GM10847 (cell line): ENCODE data around the gene OSBPL5.

ENCODE experiments used
- POLR2A ChIP-seq: IDR thresholded peaks from 2 replicates; pipeline ENCODE4 v1.6.1; 2011; ENCODE audit not compliant: insufficient read length; ENCODE audit errors: extremely low read depth

OSBPL5 gene

DNA sequence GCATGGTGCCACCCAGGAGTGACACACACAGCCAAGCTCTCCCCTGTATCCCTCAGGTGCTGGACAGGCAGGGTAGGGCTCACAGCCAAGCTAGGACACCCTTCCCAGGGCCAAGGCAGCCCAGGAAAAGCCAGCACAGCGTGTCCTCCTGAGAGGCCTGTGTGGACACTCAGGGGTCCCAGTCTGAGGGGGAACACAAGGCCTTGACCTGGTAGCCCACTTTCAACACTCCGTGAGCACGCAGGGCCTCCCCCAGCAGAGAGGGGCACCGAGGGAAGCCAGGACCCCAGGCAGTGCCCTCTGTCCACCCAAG is 24.9 kb downstream of the OSBPL5 start:
- no peak for TF ChIP-seq POLR2A

DNA sequence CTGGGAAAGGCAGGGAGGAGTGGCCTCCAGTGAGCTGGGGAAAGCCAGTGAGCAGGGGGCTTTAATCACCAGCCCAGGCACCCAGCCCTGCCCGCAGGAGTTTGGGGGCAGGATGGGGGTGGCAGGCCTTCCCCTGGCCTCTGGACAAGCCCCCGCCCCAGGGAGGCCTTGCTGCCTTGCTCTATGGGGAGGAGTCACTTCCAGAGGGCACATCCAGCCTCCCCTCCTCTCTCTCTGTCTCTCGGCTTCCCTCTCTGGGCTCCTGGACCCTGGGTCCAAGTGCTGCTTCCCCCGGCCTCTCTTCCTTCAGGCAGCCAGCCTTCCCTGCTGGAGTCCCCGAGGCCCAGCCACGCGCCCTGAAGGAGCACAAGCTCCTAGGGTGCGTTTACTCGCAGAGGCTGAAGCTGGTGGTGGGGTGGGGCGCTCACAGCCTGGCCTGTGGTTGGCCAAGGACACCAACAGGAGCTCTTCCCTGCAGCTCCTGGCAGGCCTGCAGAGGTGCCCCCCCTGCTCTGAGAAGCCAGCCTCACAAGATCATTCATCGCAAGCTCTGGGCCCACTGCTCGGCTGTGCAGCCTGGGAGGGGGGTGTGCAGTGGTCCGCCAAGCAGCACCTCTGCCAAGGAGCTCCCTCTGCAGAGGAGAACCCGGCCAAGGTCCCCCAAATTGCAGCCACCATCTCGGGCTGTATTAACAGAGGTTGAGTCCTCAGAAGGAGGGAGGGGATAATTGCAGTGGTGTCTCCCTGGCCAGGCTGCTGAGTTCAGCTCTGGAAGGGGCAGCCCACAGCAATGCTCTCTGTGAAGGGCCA is 25.4 kb downstream of the OSBPL5 start:
- TF ChIP-seq POLR2A = no peak

DNA sequence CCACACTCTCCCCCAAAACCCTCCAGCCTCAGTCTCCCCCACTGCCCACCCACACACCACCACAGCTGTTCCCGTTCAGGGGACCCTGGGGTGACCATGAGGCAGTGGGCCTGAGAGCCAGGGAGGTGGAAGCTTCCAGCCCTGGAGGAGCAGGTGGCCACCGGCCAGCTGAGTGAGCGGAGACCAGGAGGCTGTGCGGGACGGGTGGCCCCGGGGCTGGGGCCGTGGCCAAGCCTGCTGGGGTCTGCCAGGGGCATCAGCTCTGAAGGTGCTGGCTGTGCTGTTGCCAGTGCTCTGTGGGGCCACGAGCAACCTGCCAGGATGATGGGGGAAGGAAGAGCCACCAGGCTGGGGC is 26.0 kb downstream of the OSBPL5 start:
- TF ChIP-seq POLR2A = no peak

DNA sequence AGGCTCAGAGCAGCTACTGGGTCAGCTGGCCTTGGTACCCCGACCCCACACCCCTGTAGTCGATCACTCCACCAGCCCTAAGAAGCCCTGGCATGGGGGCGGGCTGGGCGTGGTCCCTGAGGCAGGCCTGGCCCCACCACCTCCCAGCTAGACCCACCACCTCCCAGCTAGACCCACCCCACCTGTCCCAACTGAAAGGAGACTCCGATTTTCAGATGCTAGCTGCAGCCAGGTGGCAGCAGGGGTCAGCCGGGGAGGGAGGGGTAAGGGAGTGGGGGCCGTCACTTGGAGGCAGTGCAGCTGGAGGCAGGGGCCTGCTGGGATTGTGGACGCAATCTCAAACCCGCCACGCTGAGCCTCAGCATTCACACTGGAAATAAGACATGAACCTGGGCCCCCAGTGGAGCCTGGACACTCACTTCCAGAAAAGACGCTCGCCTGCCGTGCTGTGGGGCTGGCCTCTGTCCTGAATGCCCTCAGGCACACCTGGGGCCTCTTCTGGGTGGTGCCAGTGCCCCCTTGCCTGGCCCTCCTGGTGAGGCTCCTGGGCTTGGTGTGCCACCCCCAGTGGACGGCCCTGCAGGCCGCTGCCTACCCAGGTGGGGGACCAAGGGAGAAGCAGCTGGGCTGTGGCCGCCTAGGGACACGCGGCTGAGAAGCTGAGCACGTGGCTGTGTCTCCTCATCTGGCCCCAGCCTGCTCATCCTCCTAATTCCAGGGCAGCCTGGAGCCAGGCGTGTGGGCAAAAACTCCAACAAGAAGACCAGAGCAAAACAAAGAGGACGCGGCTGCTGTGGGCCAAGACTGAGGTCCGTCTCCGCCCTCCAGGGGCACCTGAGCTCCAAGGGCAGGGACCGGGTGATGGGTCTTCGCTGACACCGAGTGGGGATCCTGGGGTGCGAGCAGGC is 26.7 kb downstream of the OSBPL5 start:
- no peak for TF ChIP-seq POLR2A

DNA sequence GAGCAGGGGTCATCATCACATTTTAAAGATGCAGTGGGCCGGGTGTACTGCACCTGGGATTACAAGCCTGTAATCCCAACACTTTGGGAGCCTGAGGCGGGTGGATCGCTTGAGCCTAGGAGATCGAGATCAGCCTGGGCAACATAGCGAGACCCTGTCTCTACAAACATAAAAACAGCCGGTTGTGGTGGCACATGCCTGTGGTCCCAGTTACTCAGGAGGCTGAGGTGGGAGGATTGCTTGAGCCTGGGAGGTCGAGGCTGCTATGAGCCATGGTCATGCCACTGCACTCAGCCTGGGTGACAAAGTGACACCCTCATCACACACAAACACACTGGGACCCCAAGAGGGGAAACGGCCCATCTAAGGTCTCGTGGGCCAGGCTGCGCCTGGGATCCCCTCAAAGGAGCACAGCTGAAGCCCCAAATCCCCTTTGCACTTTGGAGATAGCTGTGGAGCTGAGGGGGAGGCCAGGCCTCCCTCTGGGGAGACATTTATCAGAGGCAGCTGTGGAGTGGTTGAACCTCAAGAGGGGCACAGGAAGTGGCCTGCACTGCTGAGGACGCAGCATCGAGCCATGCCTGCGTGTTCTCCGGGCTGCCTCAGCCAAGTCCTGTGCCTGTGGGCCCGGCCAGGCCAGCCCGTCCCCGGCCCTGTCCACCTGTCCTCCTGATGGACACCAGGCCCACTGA is 27.5 kb downstream of the OSBPL5 start:
- TF ChIP-seq POLR2A = no peak

DNA sequence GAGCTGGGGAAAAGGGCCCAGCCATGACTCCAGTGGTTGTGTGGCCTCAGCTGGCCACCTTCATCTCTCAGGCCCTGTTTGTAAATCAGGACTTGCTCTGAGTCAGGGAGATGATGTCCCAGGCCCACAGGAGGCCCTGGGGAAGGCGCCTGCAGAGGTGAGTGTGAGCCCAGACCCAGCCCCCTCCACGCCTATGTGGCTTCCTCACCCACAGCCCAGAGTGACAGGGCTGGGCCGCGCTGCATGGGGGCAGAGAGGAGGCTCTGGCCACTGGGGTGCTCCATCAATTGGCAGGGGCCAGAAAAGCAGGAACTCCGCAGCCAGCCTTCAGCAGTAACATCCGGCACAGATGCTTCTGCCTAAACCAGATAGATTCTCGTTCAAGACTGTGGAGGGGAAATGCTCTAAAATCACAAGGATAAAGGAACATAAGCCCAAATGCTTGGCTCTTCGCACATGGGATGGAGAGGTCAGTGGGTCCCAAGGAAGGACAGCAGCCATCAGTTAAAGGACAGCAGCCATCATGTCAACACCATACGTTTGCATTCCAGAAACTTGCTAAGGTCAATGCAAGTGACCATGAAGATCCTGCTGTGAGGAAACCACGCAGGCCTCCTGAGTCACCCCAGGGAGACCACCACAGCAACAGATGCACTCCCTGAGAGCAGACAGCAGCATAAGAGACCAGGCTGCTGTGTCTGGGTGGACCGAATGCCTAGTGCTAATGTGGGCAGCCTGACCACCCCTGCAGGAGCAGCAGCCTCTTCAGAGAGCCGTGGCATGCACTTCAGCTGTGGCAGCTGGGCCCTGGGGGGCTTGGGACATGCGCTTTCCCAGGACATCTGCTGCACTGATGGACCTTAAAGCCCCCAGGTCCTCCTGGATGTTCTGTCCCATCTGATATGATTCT is 28.3 kb downstream of the OSBPL5 start:
- no peak for TF ChIP-seq POLR2A

DNA sequence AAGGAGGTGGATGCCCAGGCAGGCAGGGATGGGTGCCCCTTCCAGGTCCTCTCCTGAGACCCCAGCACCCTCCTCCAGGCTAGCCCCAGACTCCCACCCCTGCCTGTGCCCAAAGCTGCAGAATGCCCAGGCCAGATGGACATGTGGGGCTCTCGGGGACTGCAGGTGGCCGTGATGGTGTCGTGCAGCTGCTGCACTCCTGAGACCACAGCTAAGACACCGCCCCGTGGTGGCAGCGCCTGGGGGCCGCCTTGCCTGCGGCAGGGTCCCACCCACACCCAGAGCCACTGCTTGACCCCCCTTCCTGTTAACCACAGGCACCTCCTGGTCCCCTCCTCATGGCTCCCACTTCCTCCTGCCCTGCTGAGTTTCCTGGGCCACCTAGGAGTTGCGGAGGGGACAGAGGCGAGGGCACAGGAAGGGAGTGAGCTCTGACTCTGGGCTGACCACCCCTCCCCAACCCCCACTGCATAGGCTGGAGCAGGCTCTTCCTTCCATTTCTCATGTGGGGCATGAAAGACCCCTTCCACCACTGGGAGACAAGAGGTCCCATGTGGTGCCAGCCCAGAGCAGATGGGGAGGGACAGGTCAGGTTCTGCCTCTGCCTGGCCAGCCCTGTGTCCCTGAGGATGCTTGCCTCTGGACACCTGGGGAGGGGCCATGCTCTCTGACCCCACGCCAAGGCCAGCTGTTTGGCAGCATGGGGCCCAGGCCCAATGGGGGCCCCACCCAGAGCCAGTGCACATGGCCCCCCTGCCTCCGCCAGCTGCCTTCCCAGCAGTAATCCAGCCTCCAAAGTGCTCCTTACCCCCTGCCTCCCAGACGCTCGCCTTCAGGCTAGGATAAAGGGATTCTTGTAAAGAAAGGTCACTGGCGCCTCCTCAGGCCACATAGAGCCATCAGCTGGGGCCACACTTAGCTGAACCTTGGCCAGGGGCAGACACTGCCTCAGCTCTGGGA is 29.3 kb downstream of the OSBPL5 start:
- no peak for TF ChIP-seq POLR2A

DNA sequence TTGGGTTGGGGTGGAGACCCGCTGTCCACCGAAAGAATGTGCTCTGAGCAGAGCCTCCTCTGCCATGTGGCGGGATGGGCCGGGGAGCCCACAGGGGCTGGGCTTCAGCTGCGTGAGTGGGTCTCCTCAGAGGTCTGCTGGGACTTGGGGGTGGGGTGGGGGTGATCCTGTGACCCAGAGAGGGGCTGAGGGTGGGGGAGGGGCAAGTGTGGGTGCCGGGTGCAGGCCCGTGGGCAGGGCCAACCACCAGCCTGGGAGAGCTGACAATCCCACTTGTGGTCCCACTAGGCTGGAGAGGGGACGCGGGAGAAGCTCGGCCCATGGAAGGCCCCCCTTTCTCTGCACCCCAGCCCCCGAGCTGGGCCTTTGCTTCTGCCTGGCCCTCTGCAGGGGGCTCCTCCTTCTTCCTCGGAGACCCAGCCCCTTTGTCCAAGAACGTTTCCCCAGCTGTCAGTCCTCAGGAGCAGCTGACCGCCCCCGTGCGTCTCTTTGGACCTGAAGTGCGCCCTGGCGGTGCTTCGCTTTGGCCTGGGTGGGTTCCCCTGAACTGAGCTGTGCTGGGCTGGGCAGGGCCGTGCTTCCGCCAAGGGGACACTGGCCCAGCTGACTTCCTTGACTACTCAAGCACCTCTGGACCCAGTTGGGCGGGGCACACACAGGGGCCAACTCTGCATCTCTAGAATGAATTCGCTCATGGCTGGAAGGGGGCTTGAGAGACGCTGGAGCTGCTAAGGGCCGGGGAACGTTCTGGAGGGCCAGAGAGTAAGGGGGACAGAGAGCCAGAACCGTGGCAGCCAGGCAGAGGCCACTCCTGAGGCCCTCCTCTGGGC is 30.2 kb downstream of the OSBPL5 start:
- TF ChIP-seq POLR2A = no peak

DNA sequence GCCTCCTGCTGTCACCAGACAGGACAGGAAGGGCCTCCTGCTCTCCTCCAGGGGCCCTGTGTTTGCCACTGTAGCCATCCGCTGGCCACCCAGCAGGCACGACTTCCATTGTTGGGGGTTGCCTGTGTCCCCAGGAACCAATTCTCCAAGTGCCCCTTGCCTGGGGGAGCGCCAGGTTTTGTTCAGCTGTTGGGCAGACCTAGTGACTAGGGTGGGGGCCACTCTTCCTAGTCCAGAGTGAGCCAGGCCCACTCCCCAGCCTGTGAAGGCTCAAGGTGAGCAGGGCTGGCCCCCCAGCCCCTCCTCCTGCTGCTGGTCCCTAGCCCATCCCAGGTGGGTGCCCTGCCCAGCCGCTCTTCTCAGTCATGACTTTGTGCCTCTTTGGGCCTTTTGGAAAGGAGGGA is 30.9 kb downstream of the OSBPL5 start:
- no peak for TF ChIP-seq POLR2A

DNA sequence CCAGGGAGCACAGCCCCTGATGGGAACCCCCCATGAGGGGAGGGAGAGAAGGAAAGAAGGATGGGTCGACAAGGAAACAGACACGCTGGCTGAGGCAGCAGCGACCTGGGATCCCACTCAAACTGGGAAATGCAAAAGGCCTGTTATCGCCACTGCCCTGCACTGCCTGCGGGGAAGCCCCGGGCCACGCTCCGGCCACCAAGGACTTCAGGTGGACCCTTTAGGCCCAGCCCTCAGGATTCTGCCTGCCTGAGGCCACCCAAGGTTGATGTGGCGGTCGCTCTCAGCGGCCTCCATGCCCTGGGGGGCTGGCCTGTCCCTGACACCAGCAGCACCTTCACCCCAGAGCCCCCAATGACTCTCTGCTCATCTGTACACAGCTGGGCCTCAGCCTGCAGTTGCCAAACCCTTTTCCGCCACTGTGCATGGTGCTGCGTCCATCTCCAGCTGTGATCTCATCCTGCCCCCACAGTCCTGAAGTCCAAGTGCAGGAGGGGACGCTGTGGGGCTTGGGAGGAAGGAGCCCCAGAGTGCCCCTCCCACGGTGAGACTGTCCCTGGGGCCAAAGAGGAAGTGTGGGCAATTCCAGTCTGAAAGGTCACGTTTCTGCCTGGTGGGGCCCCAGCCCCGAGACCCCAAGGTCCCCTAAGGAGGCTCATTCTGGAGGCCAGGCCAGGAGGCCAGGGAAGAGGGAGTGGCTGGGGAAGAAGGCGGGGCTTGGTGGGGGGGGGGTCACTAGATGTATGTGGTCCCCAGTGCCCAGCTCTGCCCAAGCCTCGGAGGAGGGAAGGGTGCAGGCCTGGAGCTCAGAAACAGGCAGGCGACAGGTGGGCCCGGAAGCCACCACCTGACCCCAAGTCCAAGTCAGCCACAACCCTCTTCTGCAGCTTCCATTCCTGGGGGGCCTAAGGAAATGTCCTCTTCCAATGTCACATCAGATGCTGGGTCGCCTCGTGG is 31.6 kb downstream of the OSBPL5 start:
- TF ChIP-seq POLR2A = no peak

DNA sequence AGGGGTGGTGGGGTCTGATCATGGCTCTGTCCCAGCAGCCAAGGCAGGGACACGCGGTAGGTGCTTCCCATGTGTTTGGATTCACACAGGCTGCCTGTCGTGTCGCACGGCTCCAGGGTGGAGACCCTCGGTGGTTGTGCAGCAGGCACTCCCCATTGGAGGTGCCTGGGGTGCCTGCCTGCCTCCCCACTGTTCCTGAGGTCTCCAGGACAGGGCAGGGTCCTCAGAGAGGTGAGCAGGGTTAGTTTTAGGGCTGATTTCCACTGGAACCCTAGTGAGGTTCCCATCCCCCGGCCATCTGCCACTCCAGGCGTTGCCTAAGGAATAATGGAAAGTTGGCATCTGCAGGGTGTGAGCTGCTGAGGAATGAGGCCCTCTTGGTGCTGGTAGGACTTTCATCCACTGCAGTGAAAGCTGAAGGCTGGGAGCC is 32.3 kb downstream of the OSBPL5 start:
- TF ChIP-seq POLR2A = no peak

DNA sequence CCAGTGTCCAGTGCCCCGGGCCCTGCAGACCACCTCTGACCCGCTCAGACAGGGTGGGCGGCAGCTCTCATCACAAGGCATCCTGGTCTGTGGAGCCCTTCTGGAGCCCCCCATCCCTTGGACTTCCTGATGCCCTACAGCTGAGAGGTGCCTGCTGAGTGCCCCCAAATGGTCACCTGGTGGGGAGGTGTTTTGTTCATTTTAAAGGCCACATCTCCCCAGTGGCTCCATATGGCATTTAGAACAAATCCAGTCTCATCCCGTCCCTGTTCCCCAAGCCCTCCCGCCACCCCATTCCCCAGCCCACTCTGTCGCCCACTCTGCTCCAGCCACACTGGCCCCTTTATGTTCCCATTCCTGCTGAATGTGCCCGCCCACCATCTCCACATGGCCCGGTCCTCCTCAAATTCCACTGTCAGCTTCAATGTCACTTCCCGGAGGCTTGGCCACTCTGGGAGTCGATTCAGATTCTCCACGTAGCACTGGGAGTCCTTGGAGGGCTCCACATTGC is 32.8 kb downstream of the OSBPL5 start:
- no peak for TF ChIP-seq POLR2A
